Inferior parietal cortex (tissue), 1 donor: Measurements from ENCODE around the gene MITF.
A peak's percentile ranks its signal among the peaks of the same experiment; 100 is the strongest.
"Not testable (repeated sequence)": the region's sequence is repeated elsewhere in the genome, so short reads cannot be mapped to it uniquely, and the experiment has no call there.

Source experiments
- DNase-seq: peaks from one replicate; pipeline ENCODE4 v3.0.0-alpha.2; 2016; ENCODE audit errors: extremely low spot score

Gene MITF

DNA sequence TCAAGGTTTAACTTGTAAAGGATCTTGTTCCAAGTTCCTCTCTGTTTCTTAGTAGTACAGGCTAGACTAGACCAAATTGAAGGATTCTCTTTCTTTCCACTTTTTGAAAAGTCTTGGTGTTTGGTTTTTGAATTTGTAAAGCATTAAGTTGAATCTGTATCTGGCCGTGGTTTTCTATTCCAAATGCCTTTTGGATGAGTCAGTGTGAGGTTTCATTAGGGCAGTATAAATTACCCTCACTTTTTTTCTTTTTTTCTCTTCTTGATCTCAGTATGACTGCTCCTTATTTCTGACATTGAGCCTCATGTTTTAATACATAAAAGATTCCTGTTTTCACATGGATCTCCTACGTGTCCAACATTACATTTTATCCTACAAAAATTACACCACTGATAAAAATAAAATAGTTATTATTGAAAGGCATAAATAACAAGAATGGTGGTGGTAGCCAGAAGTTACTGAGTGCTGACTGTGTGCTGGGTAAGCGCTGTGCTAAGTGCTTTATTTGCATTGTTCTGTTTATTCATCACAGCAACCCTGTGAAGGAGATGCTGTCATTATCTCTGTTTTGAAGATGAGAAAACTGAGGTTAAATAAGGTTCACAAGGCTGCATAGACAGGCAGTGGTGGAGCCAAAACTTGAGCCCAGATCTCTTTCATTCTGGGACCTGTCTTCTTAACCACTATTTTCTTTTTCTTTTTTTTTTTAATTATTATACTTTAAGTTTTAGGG, 48.3 kb downstream of the MITF start:
- no peak for DNase-seq

DNA sequence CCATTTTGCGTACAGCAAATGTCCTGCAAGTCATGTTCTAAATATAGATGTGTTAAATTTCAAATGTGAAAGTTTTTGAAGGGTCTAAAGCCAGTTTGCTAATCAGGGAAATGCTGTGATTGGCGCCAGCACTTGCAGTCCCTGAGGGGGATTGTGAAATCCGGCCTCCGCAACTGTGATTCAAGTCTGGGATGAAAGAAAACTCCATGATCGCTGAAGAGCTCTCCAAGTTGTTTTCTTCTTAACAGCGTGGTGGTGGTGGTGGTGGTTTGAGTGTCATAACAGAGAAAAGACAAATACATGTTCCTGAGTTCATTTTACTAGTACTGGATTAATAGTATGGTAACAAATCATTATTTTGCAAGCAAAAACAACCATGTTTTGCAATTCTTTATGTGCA, 51.8 kb downstream of the MITF start:
- DNase-seq: no peak

DNA sequence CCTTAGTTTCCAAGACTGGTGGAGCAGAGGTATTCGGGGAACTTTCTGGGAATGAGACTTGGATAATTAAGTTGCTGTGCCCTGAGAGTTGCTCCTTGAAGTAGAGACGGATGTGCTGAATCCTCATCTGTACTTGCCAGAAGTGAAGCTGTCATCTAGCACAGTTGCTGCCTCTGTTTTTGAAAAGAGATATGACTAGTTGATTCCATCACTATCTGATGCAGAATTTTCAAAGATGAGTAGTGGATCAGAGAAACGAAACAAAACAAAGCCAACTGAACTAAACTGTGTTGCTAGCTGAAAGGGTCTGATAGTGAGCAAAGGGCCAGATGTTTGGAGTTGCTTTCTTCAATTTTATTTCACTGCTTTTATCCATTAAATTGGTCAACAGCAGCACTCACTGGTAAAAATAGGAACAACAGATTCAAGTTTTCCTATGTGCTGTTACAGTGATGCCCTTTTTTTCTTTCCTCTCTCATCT, 52.7 kb downstream of the MITF start:
- peak; percentile 82 for DNase-seq

DNA sequence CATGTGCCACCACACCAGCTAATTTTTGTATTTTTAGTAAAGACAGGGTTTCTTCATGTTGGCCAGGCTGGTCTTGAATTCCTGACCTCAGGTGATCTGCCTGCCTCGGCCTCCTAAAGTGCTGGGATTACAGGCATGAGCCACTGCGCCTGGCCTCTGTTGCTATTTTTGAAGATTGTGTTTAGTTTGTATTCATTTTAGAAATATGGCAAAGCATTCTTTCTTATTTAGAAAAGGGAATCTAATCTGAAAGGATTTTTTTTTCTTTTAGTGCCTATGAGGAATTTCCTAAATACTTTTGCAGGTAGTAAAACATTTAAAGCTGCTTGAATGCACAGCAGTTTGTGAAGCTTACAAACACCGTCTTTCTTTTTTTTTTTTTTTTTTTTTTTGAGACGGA, 56.9 kb downstream of the MITF start:
- not testable (repeated sequence) for DNase-seq

DNA sequence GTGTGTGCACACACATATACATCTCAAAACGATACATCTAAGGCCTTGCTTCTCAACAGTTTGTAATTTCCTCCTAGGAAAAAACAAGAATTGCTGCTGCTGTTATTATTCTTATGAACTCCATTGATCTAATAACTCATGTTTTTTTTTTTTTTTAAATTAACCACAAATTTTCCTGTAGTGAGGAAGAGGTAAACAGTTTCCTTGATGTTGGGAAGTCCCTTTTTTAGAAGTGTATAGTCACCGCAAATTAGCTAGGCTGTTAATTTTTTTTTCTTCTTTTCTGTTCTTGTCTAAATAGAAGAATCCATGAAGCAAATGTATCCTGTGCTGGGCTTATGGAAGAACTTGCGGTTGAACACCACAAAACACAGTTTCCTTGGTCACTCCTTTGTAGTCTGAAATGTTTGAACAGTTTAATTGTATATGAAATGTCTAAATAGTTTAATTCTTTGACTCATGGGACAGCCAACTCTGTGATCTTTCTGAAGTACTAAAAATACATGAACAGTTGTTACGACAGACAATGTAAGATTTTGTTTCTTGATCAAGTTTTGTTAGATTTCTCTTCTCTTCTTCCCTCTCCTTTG, 64.5 kb downstream of the MITF start:
- DNase-seq: no peak

DNA sequence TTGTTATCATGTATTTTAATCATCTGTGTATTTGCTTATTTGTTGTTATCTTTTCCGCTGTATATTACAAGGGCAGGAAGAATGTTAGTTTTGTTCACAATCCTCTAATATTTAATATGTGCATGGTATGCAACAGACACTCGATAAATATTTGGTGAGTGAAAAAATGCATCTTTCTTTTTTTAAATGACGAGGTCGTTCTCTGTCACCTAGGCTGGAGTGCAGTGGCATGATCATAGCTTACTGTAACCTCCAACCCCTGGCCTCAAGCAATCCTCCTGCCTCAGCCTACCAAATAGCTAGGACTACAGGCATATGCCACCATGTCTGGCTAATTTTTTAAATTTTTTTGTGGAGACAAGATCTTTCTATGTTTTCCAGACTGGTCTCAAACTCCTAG, 66.2 kb downstream of the MITF start:
- DNase-seq: no peak

DNA sequence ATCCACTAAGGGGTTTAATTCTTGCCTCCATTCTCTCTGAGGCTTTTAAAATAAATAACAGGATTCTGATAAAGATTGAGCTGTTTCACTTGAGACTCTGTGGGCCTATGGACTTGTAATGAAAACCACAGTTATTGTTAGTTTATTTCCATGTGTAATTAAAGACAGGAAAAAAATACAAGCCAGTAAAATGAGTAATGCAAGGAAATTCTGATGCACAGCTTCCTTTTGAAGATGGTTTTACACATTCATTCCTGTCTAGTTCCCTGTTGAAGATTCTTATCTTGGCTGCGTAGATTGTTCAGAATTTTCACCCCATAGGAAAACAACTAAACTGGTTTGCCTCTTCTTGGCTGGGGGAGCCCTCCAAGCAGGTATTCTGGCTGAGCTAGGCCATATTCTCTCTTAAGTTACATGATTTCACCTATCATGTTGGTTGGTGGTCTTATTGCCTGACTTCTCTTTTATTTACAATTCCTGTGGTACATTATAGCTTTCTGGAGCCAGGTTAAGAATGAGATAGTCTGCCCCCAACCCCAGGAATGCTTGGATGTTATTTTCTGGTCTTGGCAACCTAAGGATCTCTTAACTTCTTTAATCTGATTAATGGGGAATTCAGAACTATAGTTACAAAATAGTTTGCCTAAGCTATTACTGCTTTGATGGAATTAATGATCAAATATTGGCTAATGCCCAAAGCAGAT, 67.6 kb downstream of the MITF start:
- no peak for DNase-seq

DNA sequence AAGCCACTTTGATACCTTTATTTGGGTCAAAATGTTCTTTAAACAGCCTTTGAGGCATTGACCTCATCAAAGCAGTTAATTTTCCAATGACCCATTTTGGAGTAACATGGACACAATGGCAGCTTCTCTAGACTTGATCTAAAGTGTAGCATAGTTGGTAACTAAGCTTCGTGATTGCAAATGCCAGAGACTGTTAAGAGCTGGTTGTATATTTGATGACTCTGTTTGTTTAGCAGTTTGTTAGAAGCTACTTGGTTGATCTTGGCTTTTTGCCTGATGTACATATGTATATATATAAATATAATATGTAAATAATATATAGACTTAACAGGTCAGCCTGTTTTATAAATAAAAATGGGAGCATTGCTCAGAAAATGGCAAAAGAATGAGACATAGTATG, 68.4 kb downstream of the MITF start:
- DNase-seq: no peak

DNA sequence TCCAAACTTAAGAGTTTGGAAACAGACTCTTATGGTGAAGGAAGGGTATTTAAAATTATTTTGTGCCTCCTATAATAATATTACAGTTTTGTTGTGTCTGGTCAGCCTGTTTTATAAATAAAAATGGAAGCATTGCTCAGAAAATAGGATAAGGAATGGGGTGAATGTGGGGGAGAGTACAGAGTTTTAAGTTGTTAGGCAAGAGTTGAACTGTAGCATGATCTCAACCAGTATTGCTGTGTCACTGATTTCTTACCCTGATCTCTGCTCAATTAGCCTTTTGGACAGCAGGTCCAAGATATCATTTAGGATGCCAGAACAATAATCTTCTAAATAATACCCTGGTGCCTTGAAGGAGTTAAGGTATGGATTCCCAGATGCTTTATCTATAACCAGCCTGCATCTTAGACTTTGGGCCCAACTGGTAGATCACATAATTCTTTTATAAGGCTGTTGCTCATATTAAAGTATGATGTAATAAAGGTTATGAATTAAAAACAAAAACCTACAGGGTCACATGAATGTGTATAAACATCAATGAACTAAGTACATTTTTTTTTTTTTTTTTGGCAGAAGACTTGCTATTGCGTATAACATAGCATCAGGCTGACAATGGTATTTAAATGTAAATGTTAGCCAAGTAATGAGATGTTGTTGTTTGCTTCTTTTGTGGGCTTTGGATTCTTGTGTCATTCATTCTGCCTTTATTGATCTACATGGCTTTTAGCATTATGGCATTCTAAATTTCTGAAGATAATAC, 70.0 kb downstream of the MITF start:
- no peak for DNase-seq

DNA sequence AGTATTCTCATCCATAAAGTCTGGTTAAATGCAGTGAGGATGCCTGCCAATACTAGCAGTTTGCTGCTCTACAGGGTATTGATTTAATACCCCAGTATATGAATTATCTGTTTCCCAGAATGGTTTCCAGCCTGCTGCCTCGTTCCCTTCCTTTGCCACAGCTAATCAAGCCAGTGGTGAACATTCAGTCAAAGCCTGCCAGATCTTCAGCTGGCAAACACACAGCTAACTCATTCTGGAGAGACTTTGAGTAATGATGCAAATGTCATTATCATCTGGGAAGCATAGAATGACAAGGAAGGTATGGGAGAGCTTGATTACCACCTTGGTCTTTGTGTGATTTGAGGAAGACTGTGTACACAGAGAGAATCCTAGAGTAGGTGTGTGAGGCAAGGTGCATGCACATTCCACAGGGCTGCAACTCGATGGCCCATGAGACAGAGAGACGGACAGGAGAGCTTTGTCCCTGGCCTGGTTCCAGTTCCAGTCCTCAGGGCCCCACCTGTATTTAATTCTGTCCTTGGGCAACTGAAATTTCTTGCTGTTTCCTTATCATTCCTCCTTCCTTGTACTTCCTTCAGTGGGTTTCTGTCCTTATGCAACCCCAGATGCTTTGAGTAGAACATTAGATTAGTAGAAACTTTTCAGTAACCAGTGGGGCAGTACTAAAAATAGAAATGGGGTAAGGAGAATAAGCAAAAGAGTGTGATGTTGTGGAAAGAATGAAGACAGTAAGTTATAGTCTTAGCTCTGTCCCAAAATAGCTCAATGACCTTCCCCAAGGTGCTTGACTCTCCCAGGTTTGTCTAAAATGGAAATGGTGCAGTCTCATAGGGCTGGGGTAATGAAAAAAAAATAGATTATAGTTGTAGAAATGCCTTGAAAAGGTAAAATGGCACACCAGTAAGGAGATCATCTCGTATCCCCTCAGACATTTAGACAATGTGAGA, 72.5 kb downstream of the MITF start:
- no peak for DNase-seq

DNA sequence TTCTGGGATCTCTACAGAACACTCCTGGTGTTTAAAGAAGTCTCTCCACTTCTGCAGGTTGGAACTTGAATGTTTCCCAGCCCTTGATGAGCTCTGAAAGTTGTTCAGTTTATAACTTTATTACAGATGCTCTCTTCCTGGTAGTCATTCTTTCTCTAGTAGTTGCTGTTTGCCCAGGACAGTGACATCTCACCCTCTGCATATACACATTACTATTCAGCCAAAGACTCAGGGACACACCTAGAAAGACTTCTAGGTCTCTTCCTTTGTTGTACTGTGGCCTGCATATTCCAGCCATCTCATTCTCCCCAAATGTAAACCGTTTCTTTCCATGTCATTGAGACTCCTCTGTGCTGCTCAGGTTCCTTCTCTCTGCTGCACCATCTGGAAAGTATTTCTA, 76.7 kb downstream of the MITF start:
- DNase-seq: no peak

DNA sequence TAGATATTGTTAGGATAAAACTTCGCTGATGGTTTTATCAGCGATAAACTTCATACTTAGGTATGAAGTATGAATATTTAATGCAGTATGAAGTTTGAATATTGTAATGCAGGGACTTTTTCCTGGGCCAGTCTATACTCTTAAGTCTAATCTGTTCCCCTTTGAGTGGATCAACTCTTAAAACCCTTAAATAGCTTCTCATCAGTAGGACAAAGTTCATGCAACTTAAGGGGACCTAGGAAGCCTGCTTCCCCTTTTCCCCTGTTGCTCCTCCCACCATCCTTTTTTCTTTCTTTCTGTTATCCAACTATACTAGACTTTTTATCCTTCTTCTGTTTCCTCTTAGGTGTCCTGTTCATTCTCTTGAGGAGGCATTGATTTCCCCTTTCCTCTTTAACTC, 78.7 kb downstream of the MITF start:
- no peak for DNase-seq

DNA sequence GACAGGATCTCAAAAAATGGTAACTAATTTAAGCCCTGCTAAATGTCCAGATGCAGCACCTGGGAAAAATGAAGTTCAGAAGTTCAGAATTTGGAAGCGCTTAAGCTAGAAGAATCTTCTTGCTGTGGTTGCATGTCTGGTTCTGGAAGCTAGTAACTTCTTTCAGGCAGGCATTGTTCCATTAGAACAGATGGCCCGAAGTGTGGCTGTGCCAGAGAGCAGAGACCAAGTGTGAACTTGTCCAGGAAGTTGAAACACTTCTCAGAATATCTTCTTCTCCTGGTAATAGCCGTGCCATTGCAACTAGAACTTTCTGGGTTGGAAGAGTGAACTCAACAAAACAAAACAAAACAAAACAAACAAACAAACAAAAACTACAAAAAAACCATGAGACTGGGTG, 80.0 kb downstream of the MITF start:
- peak; percentile 48 for DNase-seq

DNA sequence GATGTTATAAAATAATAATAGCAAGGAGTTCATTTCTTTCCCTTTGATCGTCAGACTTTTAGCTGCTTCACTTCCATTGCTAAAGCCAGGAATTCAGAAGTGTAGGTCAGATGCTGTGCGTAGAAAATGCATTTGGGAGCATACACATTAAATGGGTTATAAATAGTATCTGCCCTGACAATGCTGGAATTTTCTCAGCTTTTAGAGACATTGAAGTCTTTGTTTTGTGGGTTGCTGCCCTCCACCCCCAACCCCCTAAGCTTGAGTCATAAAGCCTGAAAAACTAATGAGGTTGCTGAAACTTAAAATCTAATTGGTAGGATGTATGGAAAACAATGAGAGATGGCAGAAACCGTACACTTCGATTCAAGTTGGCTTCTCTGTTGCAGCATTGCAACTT, 81.9 kb downstream of the MITF start:
- peak; percentile 70 for DNase-seq

DNA sequence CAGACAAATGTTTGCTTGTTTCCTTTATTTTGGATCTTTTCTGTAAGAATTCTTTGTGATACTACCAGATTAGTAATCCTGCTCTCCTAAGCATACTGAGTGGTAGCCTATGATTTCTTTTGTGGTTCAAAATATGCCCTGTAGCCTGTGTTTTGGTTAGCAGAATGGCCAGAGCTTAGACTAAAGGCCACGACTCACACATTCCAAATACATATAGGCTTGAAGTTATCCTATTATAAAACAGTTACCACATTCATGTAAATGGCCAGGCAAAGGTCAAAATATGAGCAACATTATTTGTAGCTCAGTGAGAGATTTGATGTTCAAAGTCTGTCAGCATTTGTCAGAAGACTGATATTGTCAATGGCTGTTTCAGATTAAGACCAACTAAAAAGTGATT, 84.5 kb downstream of the MITF start:
- DNase-seq: no peak

DNA sequence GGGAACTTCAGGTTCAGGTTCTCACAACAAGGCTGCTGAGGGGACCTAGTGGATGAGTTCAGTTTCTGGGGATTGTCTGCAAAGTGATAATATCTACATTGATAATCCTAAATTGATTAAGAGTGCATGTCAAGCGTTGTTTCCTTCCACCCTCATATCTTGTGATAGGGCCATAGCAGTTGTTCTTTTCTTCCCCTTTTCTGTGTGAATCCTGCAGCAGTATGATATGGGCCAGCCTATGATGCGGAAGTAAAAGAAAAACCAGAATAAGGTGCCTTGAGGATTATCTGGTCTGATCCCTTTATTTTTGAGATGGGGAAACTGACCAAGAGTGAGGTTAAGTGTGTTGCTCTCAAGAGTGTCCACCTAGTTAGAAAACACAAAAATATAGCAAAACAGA, 86.2 kb downstream of the MITF start:
- DNase-seq: no peak

DNA sequence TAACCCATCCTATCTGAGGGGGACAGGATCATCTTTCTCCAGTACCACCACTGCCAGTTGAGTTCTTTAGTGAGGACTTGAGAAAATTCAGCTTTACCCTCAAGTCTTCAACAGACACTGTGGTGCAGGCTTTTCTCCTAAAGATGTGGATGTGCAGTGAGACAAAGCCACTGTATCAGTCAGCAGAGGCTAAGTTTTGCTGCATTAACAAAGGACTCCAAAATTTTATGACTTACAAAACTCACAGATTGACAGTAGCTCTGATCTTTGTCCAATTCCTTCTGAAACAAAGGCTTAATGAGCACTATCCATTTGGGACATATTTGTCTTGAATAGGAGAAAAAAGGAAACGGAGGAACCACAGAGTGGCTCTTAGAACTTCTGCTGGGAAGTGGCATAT, 87.9 kb downstream of the MITF start:
- DNase-seq: no peak

DNA sequence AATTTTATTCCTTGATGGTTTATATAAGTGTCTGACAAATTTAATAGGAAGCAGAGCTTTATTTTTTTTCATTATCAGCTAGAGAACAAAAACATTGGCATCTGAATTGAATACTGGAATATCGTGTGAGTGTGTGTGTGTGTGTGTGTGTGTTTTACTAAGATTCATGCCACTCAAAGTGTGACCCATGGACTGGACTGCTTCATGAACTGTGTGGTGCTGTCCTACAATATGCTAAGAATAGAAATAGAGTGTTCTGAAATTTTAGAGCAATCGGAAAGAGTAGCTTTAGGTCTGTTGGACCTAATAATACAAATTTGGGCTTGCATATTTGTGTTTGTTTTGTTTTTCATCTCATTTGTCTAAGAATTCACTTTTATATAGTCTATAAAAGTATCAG, 89.6 kb downstream of the MITF start:
- no peak for DNase-seq

DNA sequence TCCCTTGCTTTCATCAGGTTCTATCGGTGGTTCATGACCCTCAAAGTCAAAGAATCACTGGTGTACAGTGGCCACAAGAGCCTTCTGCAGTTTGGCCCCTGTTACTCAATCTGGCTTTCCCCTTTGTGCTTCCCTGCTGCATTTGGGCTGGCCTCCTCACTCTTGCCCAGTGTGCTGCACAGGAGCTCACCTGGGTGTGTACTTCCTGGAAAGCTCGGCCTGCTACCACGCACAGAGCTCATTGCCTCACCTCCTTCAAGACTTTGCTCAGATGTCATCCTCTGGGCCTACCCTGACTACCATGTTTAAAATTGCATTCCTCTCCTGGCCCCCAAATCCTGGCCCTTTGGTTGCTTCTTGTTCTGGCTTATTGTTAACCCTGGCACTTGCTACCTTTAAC, 90.9 kb downstream of the MITF start:
- no peak for DNase-seq

DNA sequence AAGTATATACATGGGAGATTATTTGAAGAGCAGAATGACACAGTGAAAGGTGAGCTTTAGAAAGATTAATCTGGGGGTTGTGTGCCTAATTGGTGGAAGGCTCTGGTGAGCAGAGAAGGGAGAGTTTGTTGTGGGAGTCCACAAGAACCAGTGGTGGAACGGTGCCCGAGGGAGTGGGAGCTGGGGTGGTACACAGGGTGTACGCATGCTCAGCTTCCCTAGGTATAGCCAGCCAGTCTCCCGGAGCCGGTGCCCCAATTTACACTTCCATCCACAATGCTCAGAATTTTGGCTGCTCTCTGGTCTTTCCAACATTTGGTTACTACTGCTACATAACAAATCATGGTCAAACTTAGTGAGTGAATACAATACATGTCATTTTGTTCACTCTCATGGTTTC, 92.5 kb downstream of the MITF start:
- DNase-seq: no peak

DNA sequence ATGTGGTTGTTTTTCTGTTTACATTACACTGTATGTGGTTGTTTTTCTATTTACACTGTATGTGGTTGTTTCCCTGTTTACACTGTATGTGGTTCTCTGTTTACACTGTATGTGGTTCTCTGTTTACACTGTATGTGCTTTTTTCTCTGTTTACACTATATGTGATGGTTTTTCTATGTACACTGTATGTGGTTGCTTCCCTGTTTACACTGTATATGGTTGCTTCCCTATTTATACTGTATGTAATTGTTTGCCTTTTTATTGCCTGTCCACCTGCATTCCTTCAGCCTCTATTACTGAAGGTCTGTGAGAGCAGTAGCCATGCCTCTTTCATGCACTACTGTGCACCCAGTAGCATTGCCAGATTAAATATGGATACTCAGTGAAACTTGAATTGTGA, 94.3 kb downstream of the MITF start:
- DNase-seq: no peak
